Neural progenitor cell (in vitro differentiated cells): Measurements from ENCODE around the gene TMPRSS9. TPM values are rescaled to one million over a fixed set of nuclear protein-coding genes. Genes with fewer than 3 reads are reported as not detected.
"Not testable (repeated sequence)": the region's sequence is repeated elsewhere in the genome, so short reads cannot be mapped to it uniquely, and the experiment has no call there.

ENCODE experiments used
- DNase-seq: peaks from one replicate; pipeline ENCODE4 v3.0.0-alpha.2; 2016; ENCODE audit warnings: low spot score
- H2AFZ ChIP-seq: fragments of 200-600 bp; sonication (generic); replicated peaks from 2 replicates; pipeline ENCODE4 v1.6.1; 2016; ENCODE audit warnings: antibody characterized with exemption
- H3F3A ChIP-seq: fragments of 200-600 bp; sonication (generic); 2 replicates; pipeline ENCODE4 v1.6.1; 2016; ENCODE audit warnings: antibody characterized with exemption, low read depth
- H3K27ac ChIP-seq: fragments of 200-600 bp; sonication (generic); 2 replicates; pipeline ENCODE4 v1.5.1; 2016; ENCODE audit warnings: mild to moderate bottlenecking
- H3K27me3 ChIP-seq: fragments of 200-600 bp; sonication (generic); 2 replicates; pipeline ENCODE4 v1.6.1; 2016; ENCODE audit warnings: mild to moderate bottlenecking, moderate library complexity
- H3K36me3 ChIP-seq: fragments of 200-600 bp; sonication (generic); 2 replicates; pipeline ENCODE4 v1.5.1; 2016
- H3K4me1 ChIP-seq: fragments of 200-600 bp; sonication (generic); 2 replicates; pipeline ENCODE4 v1.6.1; 2016; ENCODE audit warnings: mixed run types
- H3K4me2 ChIP-seq: fragments of 200-600 bp; sonication (generic); 2 replicates; pipeline ENCODE4 v1.6.1; 2016
- H3K4me3 ChIP-seq: fragments of 200-600 bp; sonication (generic); 2 replicates; pipeline ENCODE4 v1.5.1; 2016
- H3K79me2 ChIP-seq: fragments of 200-600 bp; sonication (generic); 2 replicates; pipeline ENCODE4 v1.6.1; 2016; ENCODE audit warnings: low read depth
- H3K9ac ChIP-seq: fragments of 200-600 bp; sonication (generic); 2 replicates; pipeline ENCODE4 v1.6.1; 2016
- H3K9me3 ChIP-seq: fragments of 200-600 bp; sonication (generic); 2 replicates; pipeline ENCODE4 v1.5.1; 2016; ENCODE audit warnings: low read depth
- H4K20me1 ChIP-seq: fragments of 200-600 bp; sonication (generic); 2 replicates; pipeline ENCODE4 v1.6.1; 2016; ENCODE audit warnings: low read depth
- H3K27ac Mint-ChIP-seq: 3 replicates; pipeline ENCODE4 v1.8.0; 2021; ENCODE audit warnings: mixed read lengths
- H3K27me3 Mint-ChIP-seq: 2 replicates; pipeline ENCODE4 v1.8.0; 2022; ENCODE audit warnings: low read depth, mild to moderate bottlenecking, inconsistent platforms, moderate library complexity, mixed read lengths; ENCODE audit not compliant: insufficient read depth
- H3K36me3 Mint-ChIP-seq: 3 replicates; pipeline ENCODE4 v1.8.0; 2021; ENCODE audit warnings: mixed read lengths
- H3K4me1 Mint-ChIP-seq: 3 replicates; pipeline ENCODE4 v1.8.0; 2021; ENCODE audit warnings: mixed read lengths
- H3K4me3 Mint-ChIP-seq: 3 replicates; pipeline ENCODE4 v1.8.0; 2021; ENCODE audit warnings: mild to moderate bottlenecking, moderate library complexity, mixed read lengths
- H3K9me3 Mint-ChIP-seq: 3 replicates; pipeline ENCODE4 v1.8.0; 2020; ENCODE audit warnings: mixed read lengths
- CTCF ChIP-seq: fragments of 200-600 bp; sonication (generic); IDR thresholded peaks from 2 replicates; pipeline ENCODE4 v1.5.1; 2017; ENCODE audit warnings: antibody characterized with exemption, mild to moderate bottlenecking
- EZH2 ChIP-seq: fragments of 200-600 bp; sonication (generic); IDR thresholded peaks from 2 replicates; pipeline ENCODE4 v1.6.1; 2017; ENCODE audit warnings: antibody characterized with exemption, mild to moderate bottlenecking, moderate library complexity
- EZH2phosphoT487 ChIP-seq: fragments of 200-600 bp; sonication (generic); IDR thresholded peaks from 2 replicates; pipeline ENCODE4 v1.6.1; 2017; ENCODE audit warnings: antibody characterized with exemption
- total RNA-seq: library from RNA; depleted of rRNA; stranded (reverse); fragments of >200 nt; gene quantifications from 2 replicates; pipeline ENCODE4 v1.2.3, GENCODE V29; 2015; ENCODE audit warnings: low replicate concordance

The TMPRSS9 gene
- total RNA-seq, 1 donor from 2014 or later = not detected

- no peak overlapping the region for H3K27ac Mint-ChIP-seq
- H3K4me1 Mint-ChIP-seq = peaks cover 21% of the 10 kb centered on the region
- Histone ChIP-seq H3K4me3 (peak overlapping the region; percentile 33), H3K9ac (no peak overlapping the region), H3K9me3 (no peaks in the 10 kb centered on the region), H4K20me1 (peaks cover 35% of the 10 kb centered on the region), H3K27ac (no peak overlapping the region), H2AFZ (no peak overlapping the region), H3K27me3 (no peaks in the 10 kb centered on the region), H3K4me2 (peak overlapping the region; percentile 75), H3K4me1 (peaks cover 11% of the 10 kb centered on the region), H3F3A (peaks cover 8% of the 10 kb centered on the region), H3K79me2 (peaks cover 41% of the 10 kb centered on the region), H3K36me3 (no peaks in the 10 kb centered on the region)
- H3K4me3 Mint-ChIP-seq = peak overlapping the region; percentile 92
- TF ChIP-seq CTCF (no peak), EZH2phosphoT487 (no peak), EZH2 (no peak)
- peaks cover 4% of the 10 kb centered on the region for H3K27me3 Mint-ChIP-seq
- H3K9me3 Mint-ChIP-seq = no peaks in the 10 kb centered on the region
- no peaks in the 10 kb centered on the region for H3K36me3 Mint-ChIP-seq
- DNase-seq = no peak
Observed at GRCh38 chr19:2457394-2458037, 97.5 kb downstream of the TMPRSS9 start.

- Histone ChIP-seq H3K27ac (no peak overlapping the region), H4K20me1 (peaks cover 32% of the 10 kb centered on the region), H3K4me3 (no peak overlapping the region), H2AFZ (no peak overlapping the region), H3F3A (peaks cover 13% of the 10 kb centered on the region), H3K27me3 (no peaks in the 10 kb centered on the region), H3K9ac (no peak overlapping the region), H3K9me3 (no peaks in the 10 kb centered on the region), H3K4me2 (no peak overlapping the region), H3K36me3 (no peaks in the 10 kb centered on the region), H3K79me2 (peaks cover 36% of the 10 kb centered on the region), H3K4me1 (peaks cover 11% of the 10 kb centered on the region)
- TF ChIP-seq EZH2phosphoT487 (no peak), EZH2 (no peak), CTCF (no peak)
- H3K9me3 Mint-ChIP-seq = no peaks in the 10 kb centered on the region
- H3K4me1 Mint-ChIP-seq = peaks cover 21% of the 10 kb centered on the region
- H3K4me3 Mint-ChIP-seq = no peak overlapping the region
- H3K36me3 Mint-ChIP-seq = no peaks in the 10 kb centered on the region
- H3K27ac Mint-ChIP-seq = no peak overlapping the region
- H3K27me3 Mint-ChIP-seq = peaks cover 4% of the 10 kb centered on the region
- no peak for DNase-seq
Observed at GRCh38 chr19:2458054-2458453, 98.0 kb downstream of the TMPRSS9 start.

- not testable (repeated sequence) for H3K27ac Mint-ChIP-seq
- peaks cover 29% of the 10 kb centered on the region for H3K79me2 ChIP-seq
- peaks cover 25% of the 10 kb centered on the region for H4K20me1 ChIP-seq
Observed at GRCh38 chr19:2458776-2459175, 98.7 kb downstream of the TMPRSS9 start.

GRCh38 chr19:2460245-2460644, 100.2 kb downstream of the TMPRSS9 start:
- no peaks in the 10 kb centered on the region for H3K36me3 ChIP-seq
- no peak overlapping the region for H3K4me2 ChIP-seq
- Mint-ChIP-seq H3K9me3 (no peaks in the 10 kb centered on the region), H3K27ac (no peak overlapping the region), H3K4me1 (peaks cover 18% of the 10 kb centered on the region), H3K4me3 (no peak overlapping the region), H3K27me3 (peaks cover 4% of the 10 kb centered on the region), H3K36me3 (no peaks in the 10 kb centered on the region)
- peaks cover 19% of the 10 kb centered on the region for H3F3A ChIP-seq
- peaks cover 11% of the 10 kb centered on the region for H4K20me1 ChIP-seq
- H3K27me3 ChIP-seq = no peaks in the 10 kb centered on the region
- H3K9me3 ChIP-seq = no peaks in the 10 kb centered on the region
- DNase-seq = no peak
- H2AFZ ChIP-seq = no peak overlapping the region
- H3K4me3 ChIP-seq = no peak overlapping the region
- TF ChIP-seq CTCF = no peak
- TF ChIP-seq EZH2 = no peak
- no peak for TF ChIP-seq EZH2phosphoT487
- H3K27ac ChIP-seq = no peak overlapping the region
- peaks cover 14% of the 10 kb centered on the region for H3K79me2 ChIP-seq
- peaks cover 4% of the 10 kb centered on the region for H3K4me1 ChIP-seq
- H3K9ac ChIP-seq = no peak overlapping the region

More at GRCh38 chr19:2458776-2459175, 98.7 kb downstream of the TMPRSS9 start:
- not testable (repeated sequence) for H3K36me3 ChIP-seq, H3K4me3 Mint-ChIP-seq, H3K9me3 Mint-ChIP-seq, H3K36me3 Mint-ChIP-seq, H3K9me3 ChIP-seq, H3K27me3 ChIP-seq, H3K9ac ChIP-seq, H3K27me3 Mint-ChIP-seq, H3K4me3 ChIP-seq, H3K4me2 ChIP-seq, H3K27ac ChIP-seq, DNase-seq, H2AFZ ChIP-seq
- H3F3A ChIP-seq = peaks cover 19% of the 10 kb centered on the region
- H3K4me1 ChIP-seq = peaks cover 11% of the 10 kb centered on the region
- peaks cover 25% of the 10 kb centered on the region for H3K4me1 Mint-ChIP-seq
